Pancreas (tissue), 10 donors: ENCODE results near the gene OTUD3. TPM values are rescaled to one million over a fixed set of nuclear protein-coding genes. Genes with fewer than 3 reads are reported as not detected.
"Not testable (repeated sequence)": the region's sequence is repeated elsewhere in the genome, so short reads cannot be mapped to it uniquely, and the experiment has no call there.

Experiments used
- ATAC-seq, 4 donors: fragments of 200-7000 bp; cut with Tn5 transposase; one replicate each; pipeline versions ENCODE4 v1.8.0 to v1.9.1; 2020; ENCODE audit warnings: mild to moderate bottlenecking in 4 of 4, moderate library complexity in 4 of 4
- DNase-seq, 6 donors: peaks; one replicate each; pipeline ENCODE4 v3.0.0-alpha.2; 2020
- FAIRE-seq: peaks from 2 replicates; lab custom pipeline; 2012; peaks lifted over from hg19 to GRCh38; lab: Jason Lieb, UNC
- H3K27ac ChIP-seq, 4 donors: fragments of 200-600 bp; sonication (generic); 1 replicate in 3 of 4; 2 replicates in 1 of 4; pipeline versions ENCODE4 v1.5.0 to v1.8.0; 2020
- H3K27me3 ChIP-seq, 4 donors: fragments of 200-600 bp; one replicate each; pipeline ENCODE4 v1.8.0; 2021
- H3K36me3 ChIP-seq, 3 donors: fragments of 200-600 bp; sonication (generic) in 1 of 3; one replicate each; pipeline versions ENCODE4 v1.5.0 to v1.8.0; 2020 to 2021
- H3K4me1 ChIP-seq, 3 donors: fragments of 200-600 bp; one replicate each; pipeline ENCODE4 v1.8.0; 2021
- H3K4me3 ChIP-seq, 4 donors: fragments of 200-600 bp; sonication (generic) in 2 of 4; one replicate each; pipeline versions ENCODE4 v1.5.0 to v1.8.0; 2020 to 2021
- H3K9me3 ChIP-seq, 4 donors: fragments of 200-600 bp; one replicate each; pipeline ENCODE4 v1.8.0; 2021
- CTCF ChIP-seq, 4 donors: fragments of 200-600 bp; sonication (generic) in 3 of 4; IDR thresholded peaks; one replicate each; pipeline versions ENCODE4 v1.5.0 to v1.8.0; 2021; ENCODE audit warnings: antibody characterized with exemption in 4 of 4
- WGBS, 2 donors: extraction: QIAGEN DNeasy Blood & Tissue Kit; methylation state at CpG; one replicate each; pipeline ENCODE4 v1.1.7; 2013; 5-methylcytosine and 5-hydroxymethylcytosine counted together
- intact Hi-C, 3 donors: fragments of 100-400 bp; cut with DNase I; formaldehyde crosslinking; loops; one replicate each; pipeline versions ENCODE4 v1.11.1 to v1.14.2; 2022
- polyA plus RNA-seq, 2 donors: library from polyadenylated mRNA; stranded (reverse); fragments of 200-250 nt; gene quantifications; one replicate each; pipeline ENCODE4 v1.2.3, GENCODE V29; 2013
- total RNA-seq, 6 donors: library from RNA; stranded (reverse); fragmentation: NEBNext Ultra II Directional in 4 of 6; extraction: Animal tissue kit (Norgen Biotek cat#: 25700) in 4 of 6; gene quantifications; one replicate each; pipeline versions ENCODE4 v1.2.1 to v1.2.4, GENCODE V29; 2021 to 2023
- donor health status: healthy with polysubstance abuse.
- donor health status: DM: no; HTN: no; CAD: no; lungs with moderate emphysema.
- donor health status: DM: no; HTN: no; CAD: no.
- donor health status: control.
- donor health status: control.
- donor health status: Bipolar disorder and iron deficiency.
- donor health status: DM: yes; HTN: yes; CAD: no.
- donor health status: DM: no; HTN: no; CAD: no.
- donor health status: DM: no; HTN: no; CAD: no.
- donor health status: DM: yes; HTN: yes; CAD: no.

OTUD3 gene
- total and polyA plus RNA-seq, 8 donors: 2.0 to 4.1 (median 3.2) TPM

GRCh38 chr1:19923953-19924346 lies 41.8 kb downstream of the OTUD3 start:
- no peak for FAIRE-seq
- 65 to 66% methylated on average over 13 of the region's 13 CpGs for WGBS, 2 donors
- H3K9me3 ChIP-seq: no peaks in the 10 kb centered on the region
- no peak for ATAC-seq
- no peak overlapping the region for H3K27ac ChIP-seq
- DNase-seq: no peak
- TF ChIP-seq CTCF (IDR thresholded peaks at IDR 0.05): no peak
- intact Hi-C loops: loop anchor here (5.0 to 10.0 kb wide), 5 partner anchors 218 to 571 kb away; no protein-coding TSS in a partner anchor
- H3K4me3 ChIP-seq: no peak overlapping the region
- no peaks in the 10 kb centered on the region for H3K4me1 ChIP-seq
- no peaks in the 10 kb centered on the region for H3K36me3 ChIP-seq
- no peaks in the 10 kb centered on the region for H3K27me3 ChIP-seq

GRCh38 chr1:19925342-19926070 lies 43.3 kb downstream of the OTUD3 start:
- ATAC-seq (peak in 3 of 4 donors; percentile 52 to 78 (median 57)), DNase-seq (no peak), FAIRE-seq (no peak)
- H3K9me3 ChIP-seq: no peaks in the 10 kb centered on the region
- H3K4me3 ChIP-seq: no peak overlapping the region
- 61 to 62% methylated on average over 7 of the region's 7 CpGs for WGBS, 2 donors
- H3K27ac ChIP-seq: no peak overlapping the region
- no peaks in the 10 kb centered on the region for H3K27me3 ChIP-seq
- TF ChIP-seq CTCF (IDR thresholded peaks at IDR 0.05): no peak
- no peaks in the 10 kb centered on the region for H3K4me1 ChIP-seq
- intact Hi-C loops: loop anchor here (10.0 kb wide), 3 partner anchors 219 to 569 kb away; no protein-coding TSS in a partner anchor
- no peaks in the 10 kb centered on the region for H3K36me3 ChIP-seq

- Histone ChIP-seq H3K36me3 (no peaks in the 10 kb centered on the region), H3K27me3 (no peaks in the 10 kb centered on the region), H3K4me3 (no peak overlapping the region), H3K27ac (peak overlapping the region in 1 of 4 donors; percentile 28), H3K9me3 (no peaks in the 10 kb centered on the region), H3K4me1 (no peaks in the 10 kb centered on the region)
- no peak for TF ChIP-seq CTCF (IDR thresholded peaks at IDR 0.05)
- 61 to 63% methylated on average over 8 of the region's 8 CpGs for WGBS, 2 donors
- ATAC-seq (peak in 2 of 4 donors; percentile 56 to 57), DNase-seq (no peak), FAIRE-seq (no peak)
- intact Hi-C loops: loop anchor here (10.0 kb wide), 3 partner anchors 218 to 568 kb away; no protein-coding TSS in a partner anchor
Measured at GRCh38 chr1:19926296-19927129, 44.3 kb downstream of the OTUD3 start.

GRCh38 chr1:19927130-19927421 lies 44.9 kb downstream of the OTUD3 start:
- H3K4me1 ChIP-seq, FAIRE-seq, H3K9me3 ChIP-seq, H3K36me3 ChIP-seq, ATAC-seq, H3K27me3 ChIP-seq, DNase-seq, H3K4me3 ChIP-seq: not testable (repeated sequence)
- peak overlapping the region in 1 of 4 donors; percentile 28 for H3K27ac ChIP-seq
- 45 to 65% methylated on average over 3 of the region's 3 CpGs for WGBS, 2 donors
- intact Hi-C loops: loop anchor here (10.0 kb wide), 3 partner anchors 218 to 568 kb away; no protein-coding TSS in a partner anchor

GRCh38 chr1:19932866-19933265 lies 50.7 kb downstream of the OTUD3 start:
- no peak for ATAC-seq
- TF ChIP-seq CTCF (IDR thresholded peaks at IDR 0.05): no peak
- no peak for FAIRE-seq
- no peak for DNase-seq
- Histone ChIP-seq H3K9me3 (no peaks in the 10 kb centered on the region), H3K4me1 (no peaks in the 10 kb centered on the region), H3K36me3 (no peaks in the 10 kb centered on the region), H3K27me3 (no peaks in the 10 kb centered on the region), H3K4me3 (no peak overlapping the region), H3K27ac (no peak overlapping the region)
- intact Hi-C loops: no loop called here
- 0 to 1% methylated on average over 1 of the region's 1 CpG for WGBS, 2 donors
